IPS-18c (cell line): ENCODE data around the gene ZSCAN18.

Experiments used
- H3K4me3 ChIP-seq: 2 replicates; pipeline ENCODE4 v1.7.0; 2013; ENCODE audit warnings: low read depth, mild to moderate bottlenecking, low read length, moderate library complexity; ENCODE audit not compliant: insufficient read depth
- H3K9me3 ChIP-seq: one replicate; pipeline ENCODE4 v1.6.1; 2013; ENCODE audit warnings: mild to moderate bottlenecking, low read length, moderate library complexity; ENCODE audit not compliant: control insufficient read depth, insufficient read depth

The ZSCAN18 gene

DNA sequence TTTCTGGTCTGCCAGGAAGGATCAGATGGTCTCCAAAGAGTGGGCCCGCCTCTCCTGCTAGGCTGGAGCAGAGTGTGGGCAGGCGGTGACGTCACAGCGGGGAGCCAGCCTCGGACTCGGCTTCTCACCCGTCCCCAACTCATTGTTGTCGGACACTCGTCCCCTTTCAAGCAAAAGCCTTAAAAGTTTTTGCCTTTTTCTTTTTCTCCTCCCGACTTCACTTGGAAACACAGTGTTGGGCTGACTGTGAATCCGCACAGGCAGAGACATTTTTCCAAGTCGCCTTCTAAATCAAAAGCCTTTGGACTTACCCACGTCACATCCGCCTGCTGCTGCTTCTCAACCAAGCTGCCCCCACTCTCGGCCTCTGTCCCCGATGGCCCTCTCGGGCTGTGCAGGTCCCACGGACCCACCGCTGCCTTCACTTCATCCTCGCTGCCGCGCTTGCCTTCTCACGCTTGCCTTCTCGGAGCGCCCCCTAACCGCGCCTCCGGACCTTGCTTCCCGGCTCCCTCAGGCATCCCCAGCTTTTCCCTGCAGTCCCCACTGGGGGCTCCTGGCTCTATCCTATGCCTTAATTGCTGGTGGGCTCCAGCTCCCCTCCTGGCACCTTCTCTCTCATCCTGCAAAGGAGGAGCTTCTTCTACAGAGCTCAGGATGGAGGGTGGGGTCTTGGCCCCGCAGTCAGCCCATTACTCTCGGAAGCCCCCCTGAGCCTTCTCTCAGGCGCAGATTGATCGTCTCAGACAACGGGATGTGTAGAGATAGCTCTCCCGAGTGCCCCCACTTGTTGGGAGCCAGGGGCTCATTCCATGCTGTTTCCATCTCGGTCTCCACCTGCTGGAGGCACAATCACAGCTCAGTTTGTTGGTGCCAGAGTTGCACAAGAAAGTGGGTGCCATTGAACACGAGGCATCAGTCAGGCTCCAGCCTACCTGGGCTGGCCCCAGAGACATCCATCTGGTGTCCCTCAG, 42.8 kb downstream of the ZSCAN18 start:
- no peak overlapping the region; the same call in 1 of the 2 replicates for H3K4me3 ChIP-seq

DNA sequence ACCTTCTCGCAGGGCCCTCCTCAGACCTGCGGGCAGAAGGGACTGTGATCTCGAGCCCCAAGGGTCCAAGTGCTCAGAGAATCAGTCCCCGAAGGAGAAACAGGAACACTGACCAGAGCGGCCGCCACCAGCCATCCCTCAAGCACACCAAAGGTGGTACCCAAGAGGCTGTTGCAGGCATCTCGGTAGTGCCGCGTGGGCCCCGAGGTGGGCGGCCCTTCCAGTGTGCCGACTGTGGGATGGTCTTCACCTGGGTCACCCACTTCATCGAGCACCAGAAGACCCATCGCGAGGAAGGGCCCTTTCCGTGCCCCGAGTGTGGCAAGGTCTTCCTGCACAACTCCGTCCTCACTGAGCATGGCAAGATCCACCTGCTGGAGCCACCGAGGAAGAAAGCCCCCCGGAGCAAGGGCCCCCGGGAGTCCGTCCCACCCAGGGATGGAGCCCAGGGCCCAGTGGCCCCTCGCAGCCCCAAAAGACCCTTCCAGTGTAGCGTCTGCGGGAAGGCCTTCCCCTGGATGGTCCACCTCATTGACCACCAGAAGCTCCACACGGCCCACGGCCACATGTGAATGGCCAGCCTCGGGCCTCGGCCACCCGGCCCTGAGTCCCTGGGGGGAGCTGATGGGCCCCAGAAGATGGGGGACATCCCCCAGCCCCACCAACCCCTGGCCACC, 44.4 kb downstream of the ZSCAN18 start:
- Histone ChIP-seq H3K4me3 (0 out of 2 replicates have a peak overlapping the region, but pooled peaks have one; percentile 9), H3K9me3 (peaks cover 7% of the 10 kb centered on the region)

More for the DNA sequence above, 42.8 kb downstream of the ZSCAN18 start:
- H3K9me3 ChIP-seq = peaks cover 7% of the 10 kb centered on the region

- H3K4me3 ChIP-seq = no peak overlapping the region
- peaks cover 10% of the 10 kb centered on the region for H3K9me3 ChIP-seq
Measured at GRCh38 chr19:58052256-58052655, 45.8 kb downstream of the ZSCAN18 start.

GRCh38 chr19:58047672-58048071, 50.4 kb downstream of the ZSCAN18 start:
- Histone ChIP-seq H3K9me3 (peaks cover 16% of the 10 kb centered on the region), H3K4me3 (no peak overlapping the region)

GRCh38 chr19:58046856-58047255, 51.2 kb downstream of the ZSCAN18 start:
- Histone ChIP-seq H3K4me3 (no peak overlapping the region), H3K9me3 (peaks cover 14% of the 10 kb centered on the region)

- Histone ChIP-seq H3K9me3 (peaks cover 14% of the 10 kb centered on the region), H3K4me3 (no peak overlapping the region; the same call in 1 of the 2 replicates)
Measured at GRCh38 chr19:58045411-58046050, 52.5 kb downstream of the ZSCAN18 start.

- Histone ChIP-seq H3K9me3 (peaks cover 14% of the 10 kb centered on the region), H3K4me3 (no peak overlapping the region; the same call in 1 of the 2 replicates)
Measured at GRCh38 chr19:58044886-58045285, 53.1 kb downstream of the ZSCAN18 start.

- H3K4me3 ChIP-seq = no peak overlapping the region
- H3K9me3 ChIP-seq = peaks cover 14% of the 10 kb centered on the region
Measured at GRCh38 chr19:58044391-58044790, 53.6 kb downstream of the ZSCAN18 start.

DNA sequence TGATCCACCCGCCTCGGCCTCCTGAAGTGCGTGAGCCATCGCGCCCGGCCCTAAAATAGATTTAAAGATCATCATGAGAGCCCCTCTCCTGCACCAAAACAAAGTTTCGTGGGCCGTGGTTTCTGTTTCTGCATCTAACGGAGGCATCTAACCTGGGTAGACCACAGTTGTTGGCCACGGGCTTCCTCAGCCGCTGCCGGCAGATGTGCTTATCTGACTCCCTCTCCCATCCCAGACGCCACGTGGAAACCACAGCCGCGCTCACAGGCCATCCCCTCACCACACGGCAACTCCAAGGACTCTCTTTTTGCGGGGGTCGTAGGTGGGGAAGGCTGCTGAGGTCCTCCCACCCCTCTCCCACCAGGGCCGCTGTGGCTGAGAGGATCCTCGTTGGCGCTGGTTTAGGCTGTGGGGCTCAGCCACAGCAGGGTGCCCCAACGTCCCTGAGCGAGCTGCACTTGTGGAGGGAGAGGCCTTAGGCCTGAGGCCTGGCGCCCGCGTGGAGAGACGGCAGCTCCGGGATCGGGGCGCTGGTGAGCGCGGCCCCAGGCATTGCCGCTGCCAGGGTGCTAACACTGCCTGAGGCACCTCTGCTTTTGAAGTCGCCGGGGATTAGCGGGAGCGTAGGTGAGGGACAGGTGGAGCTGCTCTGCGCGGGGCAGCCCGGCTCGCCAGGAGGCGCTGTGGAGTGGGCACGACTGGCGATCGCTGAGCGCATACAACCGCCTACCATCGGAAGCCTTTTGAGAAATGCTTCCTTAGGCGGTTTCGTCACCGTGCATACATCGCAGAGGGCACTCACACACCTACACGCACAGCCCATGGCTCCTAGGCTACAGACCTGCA, 55.3 kb downstream of the ZSCAN18 start:
- Histone ChIP-seq H3K9me3 (peaks cover 10% of the 10 kb centered on the region), H3K4me3 (peak overlapping the region; percentile 17; the same call in 1 of the 2 replicates)

DNA sequence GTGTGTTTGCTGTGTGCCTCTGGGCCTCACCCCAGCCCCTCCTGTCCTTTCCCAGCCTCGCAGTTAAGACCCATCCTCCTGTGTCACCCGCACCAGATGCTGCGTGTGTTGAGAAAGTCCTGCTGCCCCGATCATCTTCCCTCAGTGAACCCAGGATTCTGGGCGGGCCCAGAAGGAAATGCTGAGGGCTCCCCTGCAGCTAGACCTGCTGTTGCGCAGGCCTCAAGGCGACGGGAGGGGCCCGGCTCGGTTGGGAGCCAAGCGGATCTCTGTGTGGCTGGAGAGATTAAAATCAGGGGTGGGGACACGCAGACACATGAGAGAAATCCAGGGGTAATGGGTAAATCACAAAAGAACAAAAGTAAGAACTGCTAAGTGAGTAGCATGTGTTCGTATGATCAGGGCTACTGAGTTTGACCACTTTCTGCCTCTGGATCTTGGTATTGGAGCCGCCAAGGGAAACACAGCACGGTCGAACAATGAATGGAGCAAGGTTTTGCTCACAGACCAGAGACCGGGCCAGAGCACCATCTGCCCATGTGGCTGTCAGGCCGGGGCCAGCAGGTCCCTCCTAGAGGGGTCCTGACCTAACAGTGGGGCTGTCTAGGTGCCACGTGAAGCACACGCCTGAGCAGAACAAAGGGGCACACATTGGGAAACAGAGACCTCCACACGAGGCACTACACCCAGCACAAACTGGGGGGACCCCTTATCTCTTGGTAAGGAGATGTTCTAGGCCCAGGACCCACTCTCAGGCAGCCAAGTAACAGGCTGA, 57.1 kb downstream of the ZSCAN18 start:
- Histone ChIP-seq H3K9me3 (peaks cover 7% of the 10 kb centered on the region), H3K4me3 (no peak overlapping the region)

- no peaks in the 10 kb centered on the region for H3K9me3 ChIP-seq
Measured at GRCh38 chr19:58038688-58039204, 59.3 kb downstream of the ZSCAN18 start.

GRCh38 chr19:58037927-58038687, 59.9 kb downstream of the ZSCAN18 start:
- H3K4me3 ChIP-seq = no peak overlapping the region; the same call in 1 of the 2 replicates
- no peaks in the 10 kb centered on the region for H3K9me3 ChIP-seq

More at GRCh38 chr19:58038688-58039204, 59.3 kb downstream of the ZSCAN18 start:
- H3K4me3 ChIP-seq = no peak overlapping the region

DNA sequence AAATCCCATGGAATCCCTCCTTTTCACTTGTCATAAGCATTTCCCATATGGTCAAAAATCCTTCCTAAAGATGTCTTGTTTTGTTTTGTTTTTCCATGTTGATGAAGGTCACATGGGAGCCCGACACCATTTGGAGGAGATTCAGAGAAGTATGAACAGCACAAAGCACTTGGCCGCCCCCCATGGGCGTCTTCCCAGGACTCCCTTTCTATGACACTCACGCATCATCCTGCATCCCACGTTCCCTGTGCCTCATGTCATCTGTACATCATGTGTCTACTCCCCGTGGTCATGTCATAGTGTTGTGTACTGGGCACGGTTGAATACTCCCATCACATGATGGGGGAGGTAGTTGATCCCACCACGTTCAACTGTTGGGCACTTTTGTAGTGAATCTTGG, 62.2 kb downstream of the ZSCAN18 start:
- Histone ChIP-seq H3K4me3 (no peak overlapping the region), H3K9me3 (no peaks in the 10 kb centered on the region)

- Histone ChIP-seq H3K4me3 (peak overlapping the region; percentile 53), H3K9me3 (no peaks in the 10 kb centered on the region)
Measured at GRCh38 chr19:58034477-58034793, 63.6 kb downstream of the ZSCAN18 start.
